Dermis blood vessel endothelial cell (primary cell): ENCODE measurements around the gene FRMD4A. TPM values are rescaled to one million over a fixed set of nuclear protein-coding genes. Genes with fewer than 3 reads are reported as not detected.
"Not testable (repeated sequence)": the region's sequence is repeated elsewhere in the genome, so short reads cannot be mapped to it uniquely, and the experiment has no call there.

Experiments used
- DNase-seq: peaks from one replicate; pipeline ENCODE4 v3.0.0; 2010
- total RNA-seq: library from RNA; depleted of rRNA; stranded (reverse); fragments of >200 nt; gene quantifications from 2 replicates; pipeline ENCODE4 v1.2.3, GENCODE V29; 2014

The FRMD4A gene
- total RNA-seq, 1 donor from 2014 or later: 42.0 TPM

- not testable (repeated sequence) for DNase-seq
These were observed 434.6 kb downstream of the FRMD4A start for GRCh38 chr10:13896146-13896545.

- peak; percentile 76 for DNase-seq
These were observed 436.2 kb downstream of the FRMD4A start for GRCh38 chr10:13894412-13895093.

- DNase-seq: peak; percentile 54
These were observed 436.8 kb downstream of the FRMD4A start for GRCh38 chr10:13893926-13894325.

- no peak for DNase-seq
These were observed 437.9 kb downstream of the FRMD4A start for GRCh38 chr10:13892871-13893270.

- DNase-seq: peak; percentile 30
These were observed 438.7 kb downstream of the FRMD4A start for GRCh38 chr10:13892001-13892491.

GRCh38 chr10:13891128-13892000 lies 439.4 kb downstream of the FRMD4A start:
- peak; percentile 64 for DNase-seq

GRCh38 chr10:13890233-13891127 lies 440.2 kb downstream of the FRMD4A start:
- peak; percentile 77 for DNase-seq

GRCh38 chr10:13887761-13888160 lies 443.0 kb downstream of the FRMD4A start:
- no peak for DNase-seq

GRCh38 chr10:13885238-13885990 lies 445.3 kb downstream of the FRMD4A start:
- no peak for DNase-seq

GRCh38 chr10:13883636-13884444 lies 446.9 kb downstream of the FRMD4A start:
- no peak for DNase-seq

- DNase-seq: peak; percentile 99
These were observed 448.5 kb downstream of the FRMD4A start for GRCh38 chr10:13882119-13882711.

GRCh38 chr10:13880760-13881159 lies 450.0 kb downstream of the FRMD4A start:
- no peak for DNase-seq

GRCh38 chr10:13877154-13877909 lies 453.4 kb downstream of the FRMD4A start:
- DNase-seq: no peak

- DNase-seq: no peak
These were observed 457.5 kb downstream of the FRMD4A start for GRCh38 chr10:13873196-13873595.

- no peak for DNase-seq
These were observed 458.3 kb downstream of the FRMD4A start for GRCh38 chr10:13872411-13872810.

- DNase-seq: no peak
These were observed 458.9 kb downstream of the FRMD4A start for GRCh38 chr10:13871776-13872175.

GRCh38 chr10:13871011-13871410 lies 459.7 kb downstream of the FRMD4A start:
- no peak for DNase-seq

- DNase-seq: no peak
These were observed 461.4 kb downstream of the FRMD4A start for GRCh38 chr10:13869295-13869664.

- no peak for DNase-seq
These were observed 462.0 kb downstream of the FRMD4A start for GRCh38 chr10:13868528-13869294.
